C4-2B (cell line): Measurements from ENCODE around the gene KSR2.

Source experiments
- ZFX ChIP-seq: fragments of 450-650 bp; IDR thresholded peaks from 2 replicates; pipeline ENCODE4 v1.6.1; 2017
- TF ChIP-seq, protein P1 (sequence below): fragments of 450-650 bp; conservative IDR thresholded peaks from 2 replicates; pipeline ENCODE4 v1.5.1; 2017; ENCODE audit warnings: mild to moderate bottlenecking

DNA sequence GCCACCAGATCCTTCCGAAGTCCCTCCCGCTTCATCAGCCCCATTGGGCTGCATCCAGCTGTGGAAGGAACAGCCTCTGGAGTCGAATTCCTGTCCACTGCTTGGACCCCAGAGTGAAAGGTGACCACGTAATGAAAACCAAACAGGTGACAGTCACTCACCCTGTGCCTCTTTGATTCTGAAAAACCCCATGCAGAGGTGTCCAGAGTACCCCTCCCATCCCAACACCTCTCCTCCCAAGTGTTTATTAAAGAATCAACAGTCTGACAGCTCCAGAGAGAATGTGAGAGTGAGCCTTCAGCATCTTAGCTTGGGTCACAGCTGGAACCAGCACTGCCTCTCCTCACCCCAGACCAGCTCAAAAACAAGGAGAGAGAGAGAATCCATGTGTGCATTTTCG is 428.8 kb downstream of the KSR2 start:
- TF ChIP-seq, protein P1, sequence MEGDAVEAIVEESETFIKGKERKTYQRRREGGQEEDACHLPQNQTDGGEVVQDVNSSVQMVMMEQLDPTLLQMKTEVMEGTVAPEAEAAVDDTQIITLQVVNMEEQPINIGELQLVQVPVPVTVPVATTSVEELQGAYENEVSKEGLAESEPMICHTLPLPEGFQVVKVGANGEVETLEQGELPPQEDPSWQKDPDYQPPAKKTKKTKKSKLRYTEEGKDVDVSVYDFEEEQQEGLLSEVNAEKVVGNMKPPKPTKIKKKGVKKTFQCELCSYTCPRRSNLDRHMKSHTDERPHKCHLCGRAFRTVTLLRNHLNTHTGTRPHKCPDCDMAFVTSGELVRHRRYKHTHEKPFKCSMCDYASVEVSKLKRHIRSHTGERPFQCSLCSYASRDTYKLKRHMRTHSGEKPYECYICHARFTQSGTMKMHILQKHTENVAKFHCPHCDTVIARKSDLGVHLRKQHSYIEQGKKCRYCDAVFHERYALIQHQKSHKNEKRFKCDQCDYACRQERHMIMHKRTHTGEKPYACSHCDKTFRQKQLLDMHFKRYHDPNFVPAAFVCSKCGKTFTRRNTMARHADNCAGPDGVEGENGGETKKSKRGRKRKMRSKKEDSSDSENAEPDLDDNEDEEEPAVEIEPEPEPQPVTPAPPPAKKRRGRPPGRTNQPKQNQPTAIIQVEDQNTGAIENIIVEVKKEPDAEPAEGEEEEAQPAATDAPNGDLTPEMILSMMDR, result no peak
- TF ChIP-seq ZFX, result no peak
